Right lobe of liver (tissue), 6 donors: ENCODE measurements around the gene TNFRSF21. TPM values are rescaled to one million over a fixed set of nuclear protein-coding genes. Genes with fewer than 3 reads are reported as not detected.

Experiments used
- ATAC-seq, 4 donors: fragments of 200-7000 bp; cut with Tn5 transposase; one replicate each; pipeline ENCODE4 v1.9.1; 2020; ENCODE audit warnings: mild to moderate bottlenecking in 4 of 4, moderate library complexity in 4 of 4
- DNase-seq, 3 donors: peaks; one replicate each; pipeline ENCODE4 v3.0.0-alpha.2; 2020
- H3K27ac ChIP-seq, 3 donors: fragments of 200-600 bp; one replicate each; pipeline ENCODE4 v1.8.0; 2022
- H3K27me3 ChIP-seq, 2 donors: fragments of 200-600 bp; one replicate each; pipeline ENCODE4 v1.8.0; 2022
- H3K36me3 ChIP-seq, 4 donors: fragments of 200-600 bp; sonication (generic) in 1 of 4; one replicate each; pipeline versions ENCODE4 v1.5.1 to v1.8.0; 2017 to 2022; ENCODE audit warnings: control low read depth in 1 of 4
- H3K4me1 ChIP-seq, 4 donors: fragments of 200-600 bp; sonication (generic) in 1 of 4; one replicate each; pipeline versions ENCODE4 v1.5.1 to v1.8.0; 2017 to 2022; ENCODE audit warnings: control low read depth in 1 of 4
- H3K4me3 ChIP-seq, 3 donors: fragments of 200-600 bp; one replicate each; pipeline ENCODE4 v1.8.0; 2022
- H3K9me3 ChIP-seq, 4 donors: fragments of 200-600 bp; sonication (generic) in 1 of 4; one replicate each; pipeline versions ENCODE4 v1.5.1 to v1.8.0; 2017 to 2022; ENCODE audit warnings: control low read depth in 1 of 4
- POLR2A ChIP-seq: fragments of 450-650 bp; IDR thresholded peaks from one replicate; pipeline ENCODE4 v1.6.1; 2017; ENCODE audit warnings: antibody characterized with exemption, mild to moderate bottlenecking
- WGBS: methylation state at CpG from one replicate; pipeline ENCODE4 v1.1.6; 2018; ENCODE audit warnings: low coverage, low lambda C conversion rate; ENCODE audit not compliant: insufficient coverage; ENCODE audit errors: missing lambda C conversion rate; 5-methylcytosine and 5-hydroxymethylcytosine counted together
- intact Hi-C, 2 donors: fragments of 100-400 bp; cut with DNase I; formaldehyde crosslinking; loops; one replicate each; pipeline versions ENCODE4 v1.11.2 to v1.14.1; 2022
- total RNA-seq, 6 experiments: library from RNA; depleted of rRNA in 2 of 6; stranded (reverse); fragments of >200 nt in 2 of 6; fragmentation: NEBNext Ultra II Directional in 3 of 6; extraction: Animal tissue kit (Norgen Biotek cat#: 25700) in 3 of 6; gene quantifications; one replicate each; pipeline versions ENCODE4 v1.1.0 to v1.2.4, GENCODE V29; 2016 to 2023
- TF ChIP-seq, protein P1 (sequence below), 4 donors: fragments of 200-600 bp in 3 of 4; fragments of 450-650 bp in 1 of 4; IDR thresholded peaks; one replicate each; pipeline versions ENCODE4 v1.5.1 to v1.8.0; 2016 to 2022; ENCODE audit warnings: antibody characterized with exemption in 4 of 4, mild to moderate bottlenecking in 2 of 4
- donor health status: DM: no; HTN: yes; CAD: no.
- donor health status: DM: no; HTN: no; CAD: no.
- donor health status: DM: no; HTN: no; CAD: no.
- donor health status: DM: no; HTN: yes; CAD: no.
- donor health status: DM: no; HTN: yes; CAD: no.

The TNFRSF21 gene
- total RNA-seq, 6 experiments from 2014 or later, result 1.9 to 7.9 (median 5.3) TPM

GRCh38 chr6:47265971-47266370, 43.7 kb downstream of the TNFRSF21 start:
- no peaks in the 10 kb centered on the region for H3K9me3 ChIP-seq
- H3K4me3 ChIP-seq, result no peak overlapping the region
- ATAC-seq (no peak), DNase-seq (no peak)
- H3K36me3 ChIP-seq, result no peaks in the 10 kb centered on the region
- 74% methylated on average over 2 of the region's 2 CpGs for WGBS
- H3K27ac ChIP-seq, result no peak overlapping the region
- H3K27me3 ChIP-seq, result no peaks in the 10 kb centered on the region
- TF ChIP-seq, protein P1, sequence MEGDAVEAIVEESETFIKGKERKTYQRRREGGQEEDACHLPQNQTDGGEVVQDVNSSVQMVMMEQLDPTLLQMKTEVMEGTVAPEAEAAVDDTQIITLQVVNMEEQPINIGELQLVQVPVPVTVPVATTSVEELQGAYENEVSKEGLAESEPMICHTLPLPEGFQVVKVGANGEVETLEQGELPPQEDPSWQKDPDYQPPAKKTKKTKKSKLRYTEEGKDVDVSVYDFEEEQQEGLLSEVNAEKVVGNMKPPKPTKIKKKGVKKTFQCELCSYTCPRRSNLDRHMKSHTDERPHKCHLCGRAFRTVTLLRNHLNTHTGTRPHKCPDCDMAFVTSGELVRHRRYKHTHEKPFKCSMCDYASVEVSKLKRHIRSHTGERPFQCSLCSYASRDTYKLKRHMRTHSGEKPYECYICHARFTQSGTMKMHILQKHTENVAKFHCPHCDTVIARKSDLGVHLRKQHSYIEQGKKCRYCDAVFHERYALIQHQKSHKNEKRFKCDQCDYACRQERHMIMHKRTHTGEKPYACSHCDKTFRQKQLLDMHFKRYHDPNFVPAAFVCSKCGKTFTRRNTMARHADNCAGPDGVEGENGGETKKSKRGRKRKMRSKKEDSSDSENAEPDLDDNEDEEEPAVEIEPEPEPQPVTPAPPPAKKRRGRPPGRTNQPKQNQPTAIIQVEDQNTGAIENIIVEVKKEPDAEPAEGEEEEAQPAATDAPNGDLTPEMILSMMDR (IDR thresholded peaks at IDR 0.05), result no peak
- no peak for TF ChIP-seq POLR2A
- peaks cover 0 to 17% (median 0%) of the 10 kb centered on the region in 4 donors for H3K4me1 ChIP-seq
- intact Hi-C loops, result no loop called here

- intact Hi-C loops, result no loop called here
- Histone ChIP-seq H3K36me3 (no peaks in the 10 kb centered on the region), H3K9me3 (no peaks in the 10 kb centered on the region), H3K4me1 (peaks cover 0 to 12% (median 0%) of the 10 kb centered on the region in 4 donors), H3K4me3 (no peak overlapping the region), H3K27me3 (no peaks in the 10 kb centered on the region), H3K27ac (no peak overlapping the region)
- ATAC-seq (peak in 3 of 4 donors; percentile 13 to 48 (median 38)), DNase-seq (no peak)
- WGBS, result 36% methylated on average over 3 of the region's 3 CpGs
- TF ChIP-seq, protein P1 (IDR thresholded peaks at IDR 0.05), result no peak
- TF ChIP-seq POLR2A, result no peak
Observed at GRCh38 chr6:47264775-47265184, 44.9 kb downstream of the TNFRSF21 start.

GRCh38 chr6:47263268-47263667, 46.4 kb downstream of the TNFRSF21 start:
- Histone ChIP-seq H3K36me3 (no peaks in the 10 kb centered on the region), H3K4me1 (no peaks in the 10 kb centered on the region), H3K27me3 (no peaks in the 10 kb centered on the region), H3K4me3 (no peak overlapping the region), H3K9me3 (no peaks in the 10 kb centered on the region), H3K27ac (no peak overlapping the region)
- no peak for ATAC-seq
- 67% methylated on average over 4 of the region's 4 CpGs for WGBS
- TF ChIP-seq, protein P1 (IDR thresholded peaks at IDR 0.05), result no peak
- no peak for TF ChIP-seq POLR2A
- intact Hi-C loops, result no loop called here
- DNase-seq, result no peak

- Histone ChIP-seq H3K4me1 (no peaks in the 10 kb centered on the region), H3K27me3 (no peaks in the 10 kb centered on the region), H3K4me3 (no peak overlapping the region), H3K27ac (no peak overlapping the region), H3K36me3 (no peaks in the 10 kb centered on the region), H3K9me3 (no peaks in the 10 kb centered on the region)
- ATAC-seq (no peak), DNase-seq (no peak)
- intact Hi-C loops, result no loop called here
- TF ChIP-seq, protein P1 (IDR thresholded peaks at IDR 0.05), result no peak
- TF ChIP-seq POLR2A, result no peak
- 44% methylated on average over 1 of the region's 1 CpG for WGBS
Observed at GRCh38 chr6:47262231-47262630, 47.5 kb downstream of the TNFRSF21 start.

GRCh38 chr6:47261191-47261590, 48.5 kb downstream of the TNFRSF21 start:
- DNase-seq (no peak), ATAC-seq (no peak)
- Histone ChIP-seq H3K27me3 (no peaks in the 10 kb centered on the region), H3K4me3 (no peak overlapping the region), H3K4me1 (no peaks in the 10 kb centered on the region), H3K27ac (no peak overlapping the region), H3K36me3 (no peaks in the 10 kb centered on the region), H3K9me3 (no peaks in the 10 kb centered on the region)
- intact Hi-C loops, result no loop called here
- TF ChIP-seq POLR2A, result no peak
- TF ChIP-seq, protein P1 (IDR thresholded peaks at IDR 0.05), result no peak
- 67% methylated on average over 1 of the region's 1 CpG for WGBS
